Measurements from ENCODE around the gene LIMA1. TPM values are rescaled to one million over a fixed set of nuclear protein-coding genes. Genes with fewer than 3 reads are reported as not detected.
A peak's percentile ranks its signal among the peaks of the same experiment; 100 is the strongest.
"Not testable (repeated sequence)": the region's sequence is repeated elsewhere in the genome, so short reads cannot be mapped to it uniquely, and the experiment has no call there.

LIMA1 gene
- total RNA-seq, 2 donors from 2014 or later, result 20.7 to 28.3 TPM

- no peak for DNase-seq (ENCODE audit: low spot score)
- H3K9me3 ChIP-seq, result no peaks in the 10 kb centered on the region
- no peaks in the 10 kb centered on the region for H3K27me3 ChIP-seq
- H3K27ac ChIP-seq, result peak overlapping the region; percentile 42 to 56
- TF ChIP-seq CTCF (IDR thresholded peaks at IDR 0.05), result no peak
- no peak overlapping the region for H3K4me3 ChIP-seq
- peaks cover 0 to 10% of the 10 kb centered on the region in 2 donors for H3K4me1 ChIP-seq
- H3K36me3 ChIP-seq, result no peaks in the 10 kb centered on the region
These were observed 7.3 kb downstream of the LIMA1 start for GRCh38 chr12:50276068-50276467.

GRCh38 chr12:50275556-50275955 lies 7.8 kb downstream of the LIMA1 start:
- no peak for TF ChIP-seq CTCF (IDR thresholded peaks at IDR 0.05)
- H3K4me3 ChIP-seq, result no peak overlapping the region
- no peak for DNase-seq (ENCODE audit: low spot score)
- H3K27me3 ChIP-seq, result no peaks in the 10 kb centered on the region
- H3K9me3 ChIP-seq, result no peaks in the 10 kb centered on the region
- H3K36me3 ChIP-seq, result no peaks in the 10 kb centered on the region
- H3K27ac ChIP-seq, result peak overlapping the region; percentile 42 to 56
- peaks cover 0 to 10% of the 10 kb centered on the region in 2 donors for H3K4me1 ChIP-seq

- not testable (repeated sequence) for H3K4me1 ChIP-seq; DNase-seq (ENCODE audit: low spot score)
These were observed 8.2 kb downstream of the LIMA1 start for GRCh38 chr12:50275127-50275526.

GRCh38 chr12:50271724-50272247 lies 11.5 kb downstream of the LIMA1 start:
- DNase-seq (ENCODE audit: low spot score), result no peak
- Histone ChIP-seq H3K9me3 (no peaks in the 10 kb centered on the region), H3K27me3 (no peaks in the 10 kb centered on the region), H3K36me3 (no peaks in the 10 kb centered on the region), H3K4me1 (peaks cover 0 to 10% of the 10 kb centered on the region in 2 donors), H3K27ac (peak overlapping the region; percentile 73 to 78), H3K4me3 (peak overlapping the region in 1 of 2 donors; percentile 34)
- TF ChIP-seq CTCF (IDR thresholded peaks at IDR 0.05), result no peak

More at GRCh38 chr12:50275127-50275526, 8.2 kb downstream of the LIMA1 start:
- peak overlapping the region; percentile 42 to 56 for H3K27ac ChIP-seq
- H3K4me3 ChIP-seq, H3K36me3 ChIP-seq, H3K27me3 ChIP-seq, H3K9me3 ChIP-seq: not testable (repeated sequence)

- Histone ChIP-seq H3K27me3 (no peaks in the 10 kb centered on the region), H3K4me1 (no peaks in the 10 kb centered on the region), H3K36me3 (no peaks in the 10 kb centered on the region), H3K27ac (no peak overlapping the region), H3K9me3 (no peaks in the 10 kb centered on the region), H3K4me3 (no peak overlapping the region)
- DNase-seq (ENCODE audit: low spot score), result no peak
- no peak for TF ChIP-seq CTCF (IDR thresholded peaks at IDR 0.05)
These were observed 14.8 kb downstream of the LIMA1 start for GRCh38 chr12:50268482-50268881.

GRCh38 chr12:50265770-50266524 lies 17.4 kb downstream of the LIMA1 start:
- DNase-seq (ENCODE audit: low spot score), result no peak
- H3K36me3 ChIP-seq, result no peaks in the 10 kb centered on the region
- TF ChIP-seq CTCF (IDR thresholded peaks at IDR 0.05), result no peak
- H3K27me3 ChIP-seq, result no peaks in the 10 kb centered on the region
- H3K9me3 ChIP-seq, result no peaks in the 10 kb centered on the region
- no peak overlapping the region for H3K27ac ChIP-seq
- no peak overlapping the region for H3K4me3 ChIP-seq
- no peaks in the 10 kb centered on the region for H3K4me1 ChIP-seq
